CD4-positive, alpha-beta T cell treated with Interleukin-12 subunit alpha and Interleukin-12 subunit beta, for 1 hour (primary cell): ENCODE data around the gene CHRM2.
"Not testable (repeated sequence)": the region's sequence is repeated elsewhere in the genome, so short reads cannot be mapped to it uniquely, and the experiment has no call there.

Experiments
- DNase-seq: peaks from one replicate; pipeline ENCODE4 v3.0.0-alpha.2; 2020

Gene CHRM2

GRCh38 chr7:136868496-136869000 lies at the start of gene CHRM2:
Gene CHRM2 (plus strand): TSS chr7:136868652. CDS start chr7:137014866, 146,214 bp downstream.
- no peak for DNase-seq

- not testable (repeated sequence) for DNase-seq
Observed at GRCh38 chr7:136831398-136831797, 37.1 kb upstream of the CHRM2 start.

GRCh38 chr7:136845899-136846465 lies 22.5 kb upstream of the CHRM2 start:
- DNase-seq, result no peak

- DNase-seq, result no peak
Observed at GRCh38 chr7:136847858-136848257, 20.6 kb upstream of the CHRM2 start.

GRCh38 chr7:136853654-136854053 lies 14.8 kb upstream of the CHRM2 start:
- DNase-seq, result no peak

GRCh38 chr7:136857573-136857972 lies 10.9 kb upstream of the CHRM2 start:
- DNase-seq, result no peak

- DNase-seq, result no peak
Observed at GRCh38 chr7:136859803-136860202, 8.6 kb upstream of the CHRM2 start.

- no peak for DNase-seq
Observed at GRCh38 chr7:136865236-136865635, 3.2 kb upstream of the CHRM2 start.

- DNase-seq, result no peak
Observed at GRCh38 chr7:136865777-136866176, 2.7 kb upstream of the CHRM2 start.

GRCh38 chr7:136869001-136869961 lies 829 bp downstream of the CHRM2 start:
- no peak for DNase-seq

GRCh38 chr7:136869991-136870865 lies 1.8 kb downstream of the CHRM2 start:
- DNase-seq, result no peak

- DNase-seq, result no peak
Observed at GRCh38 chr7:136870866-136871487, 2.5 kb downstream of the CHRM2 start.

- no peak for DNase-seq
Observed at GRCh38 chr7:136874393-136875032, 6.1 kb downstream of the CHRM2 start.

- DNase-seq, result no peak
Observed at GRCh38 chr7:136877509-136877908, 9.1 kb downstream of the CHRM2 start.

- DNase-seq, result no peak
Observed at GRCh38 chr7:136877990-136878389, 9.5 kb downstream of the CHRM2 start.

- no peak for DNase-seq
Observed at GRCh38 chr7:136878878-136879277, 10.4 kb downstream of the CHRM2 start.

- DNase-seq, result no peak
Observed at GRCh38 chr7:136883046-136883445, 14.6 kb downstream of the CHRM2 start.

GRCh38 chr7:136884492-136884891 lies 16.0 kb downstream of the CHRM2 start:
- DNase-seq, result no peak

GRCh38 chr7:136887317-136887716 lies 18.9 kb downstream of the CHRM2 start:
- DNase-seq, result no peak

- DNase-seq, result no peak
Observed at GRCh38 chr7:136890399-136890798, 21.9 kb downstream of the CHRM2 start.

GRCh38 chr7:136891850-136892249 lies 23.4 kb downstream of the CHRM2 start:
- no peak for DNase-seq

GRCh38 chr7:136894789-136895188 lies 26.3 kb downstream of the CHRM2 start:
- DNase-seq, result no peak
